OCI-LY3 (cell line): ENCODE results near the gene MEPE.
"Not testable (repeated sequence)": the region's sequence is repeated elsewhere in the genome, so short reads cannot be mapped to it uniquely, and the experiment has no call there.

Experiments used
- EZH2phosphoT487 ChIP-seq: fragments of 200-600 bp; shearing (Covaris generic); IDR thresholded peaks from 2 replicates; pipeline ENCODE4 v1.6.1; 2018; ENCODE audit warnings: antibody characterized with exemption, mixed run types, low read depth
- TF ChIP-seq, protein P1 (sequence below): fragments of 200-600, 300-600 bp; sonication (generic); IDR thresholded peaks from 2 replicates; pipeline ENCODE4 v1.5.1; 2014; ENCODE audit warnings: antibody characterized with exemption, low read length, low read depth

- TF ChIP-seq, protein P1, sequence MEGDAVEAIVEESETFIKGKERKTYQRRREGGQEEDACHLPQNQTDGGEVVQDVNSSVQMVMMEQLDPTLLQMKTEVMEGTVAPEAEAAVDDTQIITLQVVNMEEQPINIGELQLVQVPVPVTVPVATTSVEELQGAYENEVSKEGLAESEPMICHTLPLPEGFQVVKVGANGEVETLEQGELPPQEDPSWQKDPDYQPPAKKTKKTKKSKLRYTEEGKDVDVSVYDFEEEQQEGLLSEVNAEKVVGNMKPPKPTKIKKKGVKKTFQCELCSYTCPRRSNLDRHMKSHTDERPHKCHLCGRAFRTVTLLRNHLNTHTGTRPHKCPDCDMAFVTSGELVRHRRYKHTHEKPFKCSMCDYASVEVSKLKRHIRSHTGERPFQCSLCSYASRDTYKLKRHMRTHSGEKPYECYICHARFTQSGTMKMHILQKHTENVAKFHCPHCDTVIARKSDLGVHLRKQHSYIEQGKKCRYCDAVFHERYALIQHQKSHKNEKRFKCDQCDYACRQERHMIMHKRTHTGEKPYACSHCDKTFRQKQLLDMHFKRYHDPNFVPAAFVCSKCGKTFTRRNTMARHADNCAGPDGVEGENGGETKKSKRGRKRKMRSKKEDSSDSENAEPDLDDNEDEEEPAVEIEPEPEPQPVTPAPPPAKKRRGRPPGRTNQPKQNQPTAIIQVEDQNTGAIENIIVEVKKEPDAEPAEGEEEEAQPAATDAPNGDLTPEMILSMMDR = not testable (repeated sequence)
- TF ChIP-seq EZH2phosphoT487 = not testable (repeated sequence)
These were observed 58.0 kb downstream of the MEPE start for GRCh38 chr4:87890753-87891152.
